HL-60 (cell line): Measurements from ENCODE around the gene ASCL5.

Experiments used
- CTCF ChIP-seq: IDR thresholded peaks from one replicate; pipeline ENCODE4 v1.5.1; 2011; ENCODE audit warnings: low read length, control low read depth, inconsistent platforms; ENCODE audit not compliant: insufficient read depth
- GABPA ChIP-seq: IDR thresholded peaks from 2 replicates; pipeline ENCODE4 v1.6.1; 2012; ENCODE audit warnings: low read depth
- POLR2AphosphoS5 ChIP-seq: IDR thresholded peaks from 2 replicates; pipeline ENCODE4 v1.6.1; 2012; ENCODE audit warnings: low read depth
- REST ChIP-seq: IDR thresholded peaks from 2 replicates; pipeline ENCODE4 v1.6.1; 2012; ENCODE audit warnings: low read depth; ENCODE audit not compliant: insufficient replicate concordance
- SPI1 ChIP-seq: IDR thresholded peaks from 2 replicates; pipeline ENCODE4 v1.6.1; 2012; ENCODE audit warnings: low read depth, mild to moderate bottlenecking, borderline replicate concordance

DNA sequence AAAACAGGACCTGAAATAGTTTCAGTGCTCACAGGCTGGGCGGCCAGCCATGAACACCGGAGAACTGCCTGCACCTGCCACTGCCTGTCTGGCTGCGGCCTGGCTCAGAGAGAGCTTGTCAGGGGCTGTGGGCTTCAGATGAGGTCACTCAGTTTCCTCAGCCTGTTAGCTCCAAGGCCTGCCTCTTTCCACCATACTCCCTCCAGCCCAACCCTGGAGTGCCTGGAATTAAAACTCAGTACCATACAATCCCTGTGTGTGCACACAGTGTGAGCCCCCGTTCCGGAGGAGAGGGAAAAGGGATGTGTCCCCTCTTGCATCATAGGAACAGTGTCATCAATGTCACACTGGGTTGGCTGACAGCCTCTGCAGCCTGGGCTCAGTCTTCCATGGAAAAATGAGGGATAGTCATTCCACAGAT, 30.9 kb downstream of the ASCL5 start:
- TF ChIP-seq CTCF (no peak), REST (no peak), POLR2AphosphoS5 (no peak), SPI1 (no peak), GABPA (no peak)
